HG03378 (cell line): ENCODE measurements around the gene DHDH.

Source experiments
- ATAC-seq: cut with Tn5 transposase; IDR thresholded peaks from one replicate; pipeline ENCODE4 v1.9.1; 2021; ENCODE audit warnings: mild to moderate bottlenecking, moderate library complexity; ENCODE audit not compliant: unreplicated experiment

Gene DHDH

GRCh38 chr19:48990400-48990799, 56.9 kb downstream of the DHDH start:
- ATAC-seq, result no peak

GRCh38 chr19:48991011-48991609, 57.6 kb downstream of the DHDH start:
- no peak for ATAC-seq

GRCh38 chr19:48991873-48992580, 58.5 kb downstream of the DHDH start:
- ATAC-seq, result no peak

- no peak for ATAC-seq
Observed at GRCh38 chr19:48992581-48993174, 59.2 kb downstream of the DHDH start.

GRCh38 chr19:48993175-48994034, 59.9 kb downstream of the DHDH start, which contains the start of the genes GYS1 and RUVBL2:
TSS of gene GYS1 (minus strand) at chr19:48993309. CDS start at chr19:48993112, 197 bp downstream.
TSS of gene RUVBL2 (plus strand) at chr19:48993887. CDS start at chr19:48993912, 25 bp downstream.
- peak; percentile 80 for ATAC-seq

- no peak for ATAC-seq
Observed at GRCh38 chr19:48994035-48994386, 60.5 kb downstream of the DHDH start.
